ENCODE results near the gene TPK1. TPM values are rescaled to one million over a fixed set of nuclear protein-coding genes. Genes with fewer than 3 reads are reported as not detected.

TPK1 gene
- total and polyA plus RNA-seq, 12 donors, result 2.9 to 10.8 (median 6.4) TPM

- H3K27me3 ChIP-seq, result peaks cover 0 to 24% (median 1%) of the 10 kb centered on the region in 7 donors
- no peak overlapping the region for H3K4me3 ChIP-seq
- no peaks in the 10 kb centered on the region for H3K4me1 ChIP-seq
- H3K27ac ChIP-seq, result no peak overlapping the region
- no peak for DNase-seq
- ATAC-seq, result no peak
- WGBS, 2 donors, result 67 to 72% methylated on average over 8 of the region's 8 CpGs
- no peaks in the 10 kb centered on the region for H3K36me3 ChIP-seq
- TF ChIP-seq CTCF (IDR thresholded peaks at IDR 0.05), result no peak
- H3K9me3 ChIP-seq, result no peaks in the 10 kb centered on the region
- intact Hi-C loops (cut with DNase I), result no loop called here
Measured at GRCh38 chr7:144869082-144869481, 33.2 kb upstream of the TPK1 start.

- Histone ChIP-seq H3K4me3 (no peak overlapping the region), H3K4me1 (no peaks in the 10 kb centered on the region), H3K27ac (no peak overlapping the region), H3K9me3 (no peaks in the 10 kb centered on the region), H3K27me3 (peaks cover 0 to 22% (median 0%) of the 10 kb centered on the region in 7 donors), H3K36me3 (no peaks in the 10 kb centered on the region)
- intact Hi-C loops (cut with DNase I), result no loop called here
- TF ChIP-seq CTCF (IDR thresholded peaks at IDR 0.05), result no peak
- 78 to 81% methylated on average over 3 of the region's 3 CpGs for WGBS, 2 donors
- ATAC-seq (no peak), DNase-seq (no peak)
Measured at GRCh38 chr7:144866189-144866588, 30.3 kb upstream of the TPK1 start.

- H3K27me3 ChIP-seq, result peaks cover 0 to 18% (median 0%) of the 10 kb centered on the region in 7 donors
- intact Hi-C loops (cut with DNase I), result no loop called here
- no peaks in the 10 kb centered on the region for H3K36me3 ChIP-seq
- ATAC-seq, result no peak
- no peak overlapping the region for H3K4me3 ChIP-seq
- no peak overlapping the region for H3K27ac ChIP-seq
- H3K4me1 ChIP-seq, result no peaks in the 10 kb centered on the region
- DNase-seq, result no peak
- no peaks in the 10 kb centered on the region for H3K9me3 ChIP-seq
- TF ChIP-seq CTCF (IDR thresholded peaks at IDR 0.05), result no peak
- 90 to 94% methylated on average over 5 of the region's 5 CpGs for WGBS, 2 donors
Measured at GRCh38 chr7:144863320-144863647, 27.4 kb upstream of the TPK1 start.

- Histone ChIP-seq H3K4me3 (no peak overlapping the region), H3K27ac (no peak overlapping the region), H3K27me3 (peaks cover 0 to 16% (median 0%) of the 10 kb centered on the region in 7 donors), H3K4me1 (no peaks in the 10 kb centered on the region), H3K9me3 (no peaks in the 10 kb centered on the region), H3K36me3 (no peaks in the 10 kb centered on the region)
- ATAC-seq, result no peak
- no peak for DNase-seq
- WGBS, 2 donors, result 90 to 93% methylated on average over 2 of the region's 2 CpGs
- intact Hi-C loops (cut with DNase I), result no loop called here
- no peak for TF ChIP-seq CTCF (IDR thresholded peaks at IDR 0.05)
Measured at GRCh38 chr7:144862612-144863319, 26.9 kb upstream of the TPK1 start.

All from heart right ventricle (tissue), 16 donors.